Adrenal gland (tissue), 12 donors: ENCODE measurements around the gene EHMT1. TPM values are rescaled to one million over a fixed set of nuclear protein-coding genes. Genes with fewer than 3 reads are reported as not detected.

Experiments used
- DNase-seq, 7 donors: peaks; one replicate each; pipeline ENCODE4 v3.0.0-alpha.2; 2019 to 2020
- H3K27ac ChIP-seq, 5 donors: fragments of 200-600 bp; sonication (generic) in 4 of 5; 1 replicate in 3 of 5; 2 replicates in 2 of 5; pipeline versions ENCODE4 v1.5.1 to v1.8.0; 2016 to 2020; ENCODE audit warnings: mild to moderate bottlenecking in 1 of 5
- H3K27me3 ChIP-seq: fragments of 200-600 bp; 2 replicates; pipeline ENCODE4 v1.8.0; 2021
- H3K36me3 ChIP-seq, 2 donors: fragments of 200-600 bp; replicated peaks in 1 of 2; 1 replicate in 1 of 2; 2 replicates in 1 of 2; pipeline versions ENCODE4 v1.5.1 to v1.8.0; 2018 to 2022
- H3K4me1 ChIP-seq, 2 donors: fragments of 200-600 bp; replicated peaks in 1 of 2; 1 replicate in 1 of 2; 2 replicates in 1 of 2; pipeline versions ENCODE4 v1.5.1 to v1.8.0; 2018 to 2021
- H3K4me3 ChIP-seq, 4 donors: fragments of 200-600 bp; sonication (generic) in 3 of 4; one replicate each; pipeline ENCODE4 v1.5.1; 2016 to 2018
- H3K9me3 ChIP-seq, 3 donors: fragments of 200-600 bp; sonication (generic) in 1 of 3; replicated peaks in 1 of 3; 1 replicate in 2 of 3; 2 replicates in 1 of 3; pipeline versions ENCODE4 v1.5.1 to v1.8.0; 2016 to 2021
- CTCF ChIP-seq, 6 experiments: fragments of 450-650 bp in 4 of 6; fragments of 200-600 bp in 2 of 6; sonication (generic) in 1 of 6; IDR thresholded peaks; 1 replicate in 5 of 6; 2 replicates in 1 of 6; pipeline versions ENCODE4 v1.5.1 to v1.8.0; 2016 to 2021; ENCODE audit warnings: antibody characterized with exemption in 6 of 6, mild to moderate bottlenecking in 2 of 6, moderate library complexity in 1 of 6
- POLR2A ChIP-seq, 2 donors: fragments of 450-650 bp; IDR thresholded peaks; one replicate each; pipeline ENCODE4 v1.6.1; 2017; ENCODE audit warnings: antibody characterized with exemption in 2 of 2, mild to moderate bottlenecking in 2 of 2, moderate library complexity in 1 of 2
- WGBS, 4 donors: extraction: QIAGEN DNeasy Blood & Tissue Kit in 2 of 4; methylation state at CpG; one replicate each; pipeline versions ENCODE4 v1.1.5 to v1.1.7; 2013 to 2017; 5-methylcytosine and 5-hydroxymethylcytosine counted together
- intact Hi-C, 2 donors: fragments of 100-400 bp; cut with DNase I; formaldehyde crosslinking; loops; one replicate each; pipeline versions ENCODE4 v1.14.1 to v1.15.0; 2022 to 2023
- polyA plus RNA-seq, 3 donors: library from polyadenylated mRNA; stranded (reverse); fragments of 200-250 nt in 2 of 3; fragments of 350-450 nt in 1 of 3; fragmentation: Illumina TruSeq in 1 of 3; extraction: RNeasy Lipid Tissue Mini Kit (QIAGEN cat#74804) in 1 of 3; gene quantifications; one replicate each; pipeline ENCODE4 v1.2.3, GENCODE V29; 2013 to 2014
- total RNA-seq, 9 donors: library from RNA; depleted of rRNA in 4 of 9; stranded (reverse); fragments of >200 nt in 4 of 9; fragments of 120-200 nt in 1 of 9; fragmentation: NEBNext Ultra II Directional in 1 of 9; extraction: Animal tissue kit (Norgen Biotek cat#: 25700) in 1 of 9; gene quantifications; one replicate each; pipeline versions ENCODE4 v1.1.0 to v1.2.4, GENCODE V29; 2013 to 2023
- donor health status: healthy with polysubstance abuse.
- donor health status: Bipolar disorder and iron deficiency.
- donor health status: DM: yes; HTN: yes; CAD: no.
- donor health status: DM: no; HTN: no; CAD: no.
- donor health status: DM: no; HTN: no; CAD: no.
- donor health status: DM: yes; HTN: yes; CAD: no.

The EHMT1 gene
- total and polyA plus RNA-seq, 12 donors: 42.0 to 171 (median 71.0) TPM

GRCh38 chr9:137719194-137719593, 100.4 kb downstream of the EHMT1 start:
- DNase-seq: peak in 1 of 7 donors; percentile 34
- H3K4me3 ChIP-seq: no peak overlapping the region
- peaks cover 0 to 17% of the 10 kb centered on the region in 2 donors for H3K36me3 ChIP-seq
- peaks cover 0 to 14% of the 10 kb centered on the region in 2 donors for H3K4me1 ChIP-seq
- no peaks in the 10 kb centered on the region for H3K27me3 ChIP-seq
- intact Hi-C loops: no loop called here
- TF ChIP-seq POLR2A (IDR thresholded peaks at IDR 0.05) (no peak), CTCF (IDR thresholded peaks at IDR 0.05) (no peak)
- 62 to 88% (median 73%) methylated on average over 9 of the region's 9 CpGs for WGBS, 4 donors
- no peaks in the 10 kb centered on the region for H3K9me3 ChIP-seq
- peak overlapping the region in 2 of 5 donors; percentile 44 to 81 for H3K27ac ChIP-seq

- no peak overlapping the region for H3K4me3 ChIP-seq
- WGBS, 4 donors: 47 to 66% (median 52%) methylated on average over 25 to 27 of the region's 27 CpGs
- DNase-seq: peak; percentile 73 to 93 (median 82)
- peak overlapping the region; percentile 47 to 81 (median 77) for H3K27ac ChIP-seq
- H3K4me1 ChIP-seq: peaks cover 0 to 14% of the 10 kb centered on the region in 2 donors
- H3K36me3 ChIP-seq: peaks cover 0 to 17% of the 10 kb centered on the region in 2 donors
- no peaks in the 10 kb centered on the region for H3K9me3 ChIP-seq
- intact Hi-C loops: no loop called here
- no peaks in the 10 kb centered on the region for H3K27me3 ChIP-seq
- no peak for TF ChIP-seq CTCF (IDR thresholded peaks at IDR 0.05)
These were observed 101.8 kb downstream of the EHMT1 start for GRCh38 chr9:137720571-137721110.

- Histone ChIP-seq H3K27ac (peak overlapping the region in 1 of 5 donors; percentile 81), H3K36me3 (peaks cover 0 to 17% of the 10 kb centered on the region in 2 donors), H3K4me1 (peaks cover 0 to 14% of the 10 kb centered on the region in 2 donors), H3K4me3 (no peak overlapping the region), H3K9me3 (no peaks in the 10 kb centered on the region), H3K27me3 (no peaks in the 10 kb centered on the region)
- intact Hi-C loops: no loop called here
- 89 to 92% (median 92%) methylated on average over 12 of the region's 12 CpGs for WGBS, 4 donors
- TF ChIP-seq POLR2A (IDR thresholded peaks at IDR 0.05) (no peak), CTCF (IDR thresholded peaks at IDR 0.05) (no peak)
- no peak for DNase-seq
These were observed 102.7 kb downstream of the EHMT1 start for GRCh38 chr9:137721479-137721878.

GRCh38 chr9:137721899-137722298, 103.1 kb downstream of the EHMT1 start:
- no peak for TF ChIP-seq POLR2A (IDR thresholded peaks at IDR 0.05)
- TF ChIP-seq CTCF (IDR thresholded peaks at IDR 0.05): peak in 5 of 6 experiments; percentile 8 to 38 (median 20)
- no peaks in the 10 kb centered on the region for H3K9me3 ChIP-seq
- no peak overlapping the region for H3K27ac ChIP-seq
- no peaks in the 10 kb centered on the region for H3K27me3 ChIP-seq
- DNase-seq: peak in 1 of 7 donors; percentile 33
- peaks cover 0 to 13% of the 10 kb centered on the region in 2 donors for H3K36me3 ChIP-seq
- intact Hi-C loops: no loop called here
- H3K4me1 ChIP-seq: peaks cover 0 to 14% of the 10 kb centered on the region in 2 donors
- H3K4me3 ChIP-seq: no peak overlapping the region
- WGBS, 4 donors: 81 to 85% (median 83%) methylated on average over 5 of the region's 5 CpGs
